Inferior parietal cortex (tissue), 1 donor: ENCODE results near the gene PIEZO2.
"Not testable (repeated sequence)": the region's sequence is repeated elsewhere in the genome, so short reads cannot be mapped to it uniquely, and the experiment has no call there.

ENCODE experiments used
- DNase-seq: peaks from one replicate; pipeline ENCODE4 v3.0.0-alpha.2; 2016; ENCODE audit errors: extremely low spot score

Gene PIEZO2

GRCh38 chr18:11149441-11150270 lies at the start of gene PIEZO2:
TSS of gene PIEZO2 (minus strand) at chr18:11149569. CDS start at chr18:11148588, 981 bp downstream.
- peak; percentile 66 for DNase-seq

- no peak for DNase-seq
Observed at GRCh38 chr18:11183637-11184036, 34.3 kb upstream of the PIEZO2 start.

DNA sequence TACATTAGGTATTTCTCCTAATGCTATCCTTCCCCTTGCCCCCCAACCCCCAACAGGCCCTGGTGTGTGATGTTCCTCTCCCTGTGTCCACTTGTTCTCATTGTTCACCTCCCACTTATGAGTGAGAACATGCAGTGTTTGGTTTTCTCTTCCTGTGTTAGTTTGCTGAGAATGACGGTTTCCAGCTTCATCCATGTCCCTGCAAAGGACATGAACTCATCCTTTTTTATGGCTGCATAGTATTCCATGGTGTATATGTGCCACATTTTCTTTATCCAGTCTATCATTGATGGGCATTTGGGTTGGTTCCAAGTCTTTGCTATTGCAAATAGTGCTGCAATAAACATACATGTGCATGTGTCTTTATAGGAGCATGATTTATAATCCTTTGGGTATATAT lies 32.3 kb upstream of the PIEZO2 start:
- DNase-seq = not testable (repeated sequence)

- no peak for DNase-seq
Observed at GRCh38 chr18:11179959-11180519, 30.7 kb upstream of the PIEZO2 start.

DNA sequence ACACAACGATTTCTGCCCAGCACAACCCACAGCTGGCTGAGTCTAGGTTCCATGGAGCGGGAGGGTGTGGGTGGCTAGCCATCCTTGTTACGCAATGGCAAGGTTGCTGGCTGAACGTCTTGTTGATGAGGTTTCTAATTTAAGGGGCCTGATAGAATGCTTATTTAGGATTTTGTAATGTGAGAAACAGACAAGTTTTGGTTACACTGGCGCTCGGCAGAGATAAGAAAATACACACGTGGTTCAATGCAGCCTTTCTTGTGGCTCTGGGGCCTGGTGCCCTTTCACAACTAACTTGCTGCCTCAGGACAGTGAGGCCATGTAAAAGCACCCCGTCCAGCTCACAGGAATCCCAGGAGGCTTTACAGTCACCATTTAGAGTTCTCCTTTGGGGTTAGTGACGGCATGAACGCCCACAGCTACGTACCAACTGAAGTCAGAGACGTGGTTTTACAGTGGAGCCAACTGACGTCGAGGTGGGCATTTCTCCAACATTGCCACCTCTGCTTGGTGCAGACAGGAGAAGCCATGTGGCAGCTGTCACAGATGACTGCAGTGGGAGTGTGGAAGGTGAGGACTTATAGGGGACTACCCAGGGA lies 29.7 kb upstream of the PIEZO2 start:
- DNase-seq = no peak

DNA sequence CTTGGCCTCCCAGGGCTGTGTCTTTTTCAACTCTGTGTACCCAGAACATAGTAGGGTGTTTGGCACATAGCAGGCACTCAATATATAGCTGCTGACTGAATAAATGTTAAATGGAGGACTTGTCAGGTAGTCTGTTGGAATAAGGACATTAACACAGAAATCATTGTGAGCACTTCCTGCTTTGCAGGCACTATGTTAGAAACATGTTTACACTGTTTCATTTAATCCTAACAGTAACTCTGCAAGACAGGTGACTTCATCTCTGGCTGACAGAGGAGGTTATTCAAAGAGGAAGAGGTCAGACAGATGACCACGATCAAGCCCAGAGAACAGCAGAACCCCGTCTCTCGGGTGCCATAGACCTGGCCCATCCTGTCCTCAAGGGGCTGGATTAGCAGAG lies 28.0 kb upstream of the PIEZO2 start:
- no peak for DNase-seq

- DNase-seq = no peak
Observed at GRCh38 chr18:11176481-11176881, 27.1 kb upstream of the PIEZO2 start.

DNA sequence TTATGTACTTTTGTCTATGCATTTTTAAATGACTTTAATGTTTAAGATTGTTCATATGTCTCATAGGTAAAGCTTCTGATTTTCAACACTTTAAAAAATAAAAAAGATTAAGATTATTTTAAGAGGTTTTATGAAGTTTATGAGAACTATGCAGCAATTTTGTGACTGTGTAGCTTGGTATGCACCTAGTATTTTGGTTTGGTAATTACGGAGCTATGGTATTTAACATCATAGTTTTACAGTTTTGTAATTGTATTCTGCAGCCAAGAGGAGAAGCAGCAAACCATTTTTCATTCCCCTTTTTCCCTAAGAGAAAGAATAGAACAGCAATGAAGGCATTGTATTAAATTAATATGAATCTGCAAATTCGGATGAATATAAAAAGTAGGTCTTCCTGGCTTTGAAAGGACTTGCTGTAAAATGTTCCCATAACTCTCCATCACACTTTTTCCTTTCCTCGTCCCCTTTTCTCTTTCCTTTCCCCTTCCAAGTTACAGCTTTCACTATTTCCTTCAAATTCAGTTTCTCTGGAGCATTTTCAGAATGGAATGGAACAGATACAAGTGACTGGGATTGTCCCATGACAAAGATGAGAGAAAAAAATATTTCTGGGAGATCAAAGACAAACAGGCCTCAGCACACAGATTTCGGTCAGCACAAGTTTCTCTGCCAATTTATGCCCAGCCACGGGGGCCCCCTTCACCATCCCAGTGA lies 26.1 kb upstream of the PIEZO2 start:
- DNase-seq = no peak

DNA sequence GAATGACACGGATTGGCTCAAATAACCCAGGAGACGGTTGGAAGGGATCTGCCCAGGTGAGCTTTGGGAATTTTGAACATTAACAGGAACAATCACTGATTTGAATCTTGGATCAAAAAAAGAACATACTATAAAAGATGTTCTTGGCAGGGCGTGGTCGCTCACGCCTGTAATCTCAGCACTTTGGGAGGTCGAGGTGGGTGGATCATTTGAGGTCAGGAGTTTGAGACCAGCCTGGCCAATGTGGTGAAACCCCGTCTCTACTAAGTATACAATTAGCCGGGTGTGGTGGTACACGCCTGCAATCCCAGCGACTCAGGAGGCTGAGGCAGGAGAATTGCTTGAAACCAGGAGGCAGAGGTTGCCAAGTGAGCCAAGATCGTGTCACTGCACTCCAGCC lies 24.8 kb upstream of the PIEZO2 start:
- not testable (repeated sequence) for DNase-seq

DNA sequence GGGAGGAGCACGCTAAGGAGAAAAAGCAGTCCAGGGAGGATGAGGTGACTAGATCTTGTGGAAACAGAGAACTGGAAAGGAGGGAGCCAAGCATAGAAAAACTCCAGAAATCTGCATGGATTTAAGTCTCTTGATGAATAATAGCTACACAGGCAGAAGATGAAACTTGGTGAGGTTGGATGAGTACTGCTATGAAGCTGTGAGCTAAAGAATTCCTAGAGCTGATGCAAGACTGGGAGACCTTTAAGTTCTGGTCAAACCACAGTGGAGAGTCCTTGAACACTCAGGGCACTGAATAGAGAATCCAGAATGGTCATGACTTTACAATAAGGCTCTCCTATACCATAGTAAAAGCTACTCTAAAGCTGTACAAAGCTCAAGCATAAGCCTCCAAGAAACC lies 18.4 kb upstream of the PIEZO2 start:
- DNase-seq = no peak

GRCh38 chr18:11165952-11166351 lies 16.6 kb upstream of the PIEZO2 start:
- DNase-seq = no peak

DNA sequence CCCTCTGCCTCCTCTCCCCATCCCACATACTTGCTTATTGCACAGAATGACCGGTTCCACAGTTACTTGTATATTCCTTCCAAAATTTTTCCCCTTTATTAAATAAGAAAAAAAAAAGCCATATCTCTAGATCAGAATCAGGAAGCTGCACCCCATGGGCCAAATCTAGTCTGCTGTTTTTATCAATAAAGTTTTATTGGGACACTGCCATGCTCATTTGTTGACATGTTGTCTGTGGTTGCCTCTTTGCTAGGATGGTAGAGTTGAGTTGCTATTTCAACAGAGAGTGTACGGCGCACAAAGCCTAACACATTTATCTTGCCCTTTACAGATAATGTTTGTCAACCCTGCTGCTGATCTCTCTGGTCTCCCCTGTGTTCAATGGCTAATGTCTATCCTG lies 15.8 kb upstream of the PIEZO2 start:
- no peak for DNase-seq

GRCh38 chr18:11163665-11164064 lies 14.3 kb upstream of the PIEZO2 start:
- no peak for DNase-seq

DNA sequence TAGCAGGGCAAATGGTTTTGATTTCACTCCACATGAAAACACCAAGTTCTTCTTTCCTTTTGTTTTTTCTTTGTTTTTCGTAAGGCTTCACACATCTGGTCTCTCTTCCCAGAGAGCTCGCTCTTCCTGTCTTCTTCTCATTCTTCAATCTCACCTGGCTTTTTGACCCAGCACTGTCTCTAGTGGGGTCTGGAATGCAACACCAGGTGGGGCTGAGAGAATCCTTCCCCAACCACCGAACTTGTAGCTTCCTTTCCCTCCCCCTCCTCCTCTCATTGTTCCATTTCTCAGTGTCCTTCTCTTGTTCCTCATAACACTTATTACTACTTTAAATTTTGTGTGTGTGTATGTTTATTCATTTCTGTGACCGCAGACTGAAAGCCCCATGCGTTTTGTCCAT lies 13.5 kb upstream of the PIEZO2 start:
- no peak for DNase-seq

DNA sequence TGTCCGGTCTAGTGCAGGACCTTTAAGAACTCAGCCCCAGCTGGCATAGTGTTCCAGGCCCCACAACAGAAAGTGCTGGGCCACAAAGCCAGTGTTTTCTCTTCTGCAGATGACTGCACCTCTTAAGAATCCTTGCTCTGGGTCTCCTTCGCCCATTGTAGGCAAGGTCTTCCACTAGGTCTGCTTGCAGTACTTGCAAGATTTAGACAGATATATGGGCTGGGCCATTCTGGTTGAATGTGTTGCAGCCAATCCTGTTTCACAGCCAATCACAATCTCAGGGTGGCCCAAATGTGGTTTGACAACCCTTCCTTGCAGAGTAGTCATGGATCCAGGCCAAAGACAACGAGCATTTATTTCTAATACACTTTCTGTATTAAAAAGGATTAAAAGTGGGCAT lies 13.1 kb upstream of the PIEZO2 start:
- DNase-seq = no peak

DNA sequence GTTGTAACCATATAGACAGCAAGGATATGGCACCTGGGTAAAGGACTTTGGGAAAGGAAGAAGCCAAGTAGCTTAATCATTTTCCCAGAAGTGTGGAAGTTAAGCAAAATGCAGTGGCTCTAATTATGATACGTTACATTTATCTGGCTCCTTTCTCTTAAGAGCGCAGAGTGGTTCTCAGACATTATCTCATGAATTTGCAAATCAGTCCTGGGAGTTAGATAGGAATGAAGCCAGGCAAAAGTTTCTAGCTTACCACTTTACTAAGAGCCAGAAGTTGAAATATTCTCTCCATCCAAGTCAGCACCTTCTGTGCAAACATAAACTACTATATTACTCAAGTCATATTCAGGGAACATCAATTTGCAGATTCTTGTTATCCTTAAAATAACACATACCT lies 10.9 kb upstream of the PIEZO2 start:
- DNase-seq = no peak

DNA sequence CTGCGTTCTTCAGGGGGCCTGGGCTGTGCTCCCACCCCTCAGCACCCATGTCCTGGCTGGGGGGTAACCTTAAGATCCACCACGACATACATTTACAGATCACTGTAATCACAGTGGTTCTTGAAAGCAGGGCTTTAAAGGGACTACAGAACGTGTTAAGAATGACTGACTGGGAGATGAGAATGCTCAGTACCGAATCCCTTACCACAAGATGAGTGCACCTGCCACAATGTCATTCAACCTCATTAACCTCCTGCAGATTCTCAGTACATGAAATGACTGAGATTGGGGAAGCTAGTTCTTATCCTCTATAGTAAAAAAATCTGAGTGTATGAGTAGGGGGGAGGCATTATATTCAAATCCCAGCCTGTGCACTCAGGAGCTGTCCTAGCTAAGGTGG lies 10.5 kb upstream of the PIEZO2 start:
- no peak for DNase-seq

DNA sequence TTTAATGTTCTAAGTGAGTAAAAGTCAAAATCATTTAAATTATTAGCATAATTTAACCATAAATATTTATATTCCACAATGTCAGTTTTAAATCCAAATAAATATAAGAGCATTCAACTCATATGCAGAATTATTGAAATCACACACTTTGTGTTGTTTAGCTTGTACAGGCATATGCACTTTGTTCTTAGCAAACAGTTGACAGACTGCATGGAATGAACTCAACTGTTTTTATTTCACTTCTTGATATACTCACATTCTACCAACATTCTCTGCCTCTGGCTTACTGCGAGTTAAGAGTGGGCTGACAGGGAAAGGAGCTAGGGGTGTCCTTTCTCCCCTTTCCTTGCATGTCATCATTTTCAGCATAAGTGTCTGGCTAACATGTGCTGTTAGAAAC lies 7.6 kb upstream of the PIEZO2 start:
- no peak for DNase-seq

GRCh38 chr18:11155034-11155759 lies 5.8 kb upstream of the PIEZO2 start:
- no peak for DNase-seq

DNA sequence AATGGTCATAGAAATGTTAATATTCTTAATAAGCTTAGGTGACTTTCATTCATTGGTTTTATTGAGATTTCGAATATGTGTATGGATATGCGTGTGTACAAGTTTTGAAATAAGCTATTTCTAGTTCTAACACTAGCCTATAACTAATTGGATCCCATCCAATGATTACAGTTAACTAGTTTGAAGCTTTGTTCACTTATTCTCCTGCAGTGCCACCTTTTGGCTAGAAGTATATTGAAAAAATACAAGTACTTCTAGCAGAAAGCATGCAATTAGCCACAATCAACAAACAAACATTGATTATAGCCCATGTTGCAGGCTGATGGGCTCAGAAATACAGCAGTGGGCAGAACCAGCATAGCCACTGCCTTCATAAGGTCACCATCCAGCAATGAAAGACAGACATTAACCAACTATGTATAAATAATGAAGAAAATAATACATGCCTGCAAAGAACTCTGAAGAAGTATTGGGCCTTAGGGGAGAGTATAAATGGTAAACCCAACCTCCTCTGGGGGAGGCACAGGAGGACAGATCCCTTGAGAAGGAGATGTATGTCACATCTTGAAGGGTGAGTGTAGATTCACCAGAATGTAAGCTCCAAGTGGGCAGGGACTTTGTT lies 5.1 kb upstream of the PIEZO2 start:
- peak; percentile 73 for DNase-seq

DNA sequence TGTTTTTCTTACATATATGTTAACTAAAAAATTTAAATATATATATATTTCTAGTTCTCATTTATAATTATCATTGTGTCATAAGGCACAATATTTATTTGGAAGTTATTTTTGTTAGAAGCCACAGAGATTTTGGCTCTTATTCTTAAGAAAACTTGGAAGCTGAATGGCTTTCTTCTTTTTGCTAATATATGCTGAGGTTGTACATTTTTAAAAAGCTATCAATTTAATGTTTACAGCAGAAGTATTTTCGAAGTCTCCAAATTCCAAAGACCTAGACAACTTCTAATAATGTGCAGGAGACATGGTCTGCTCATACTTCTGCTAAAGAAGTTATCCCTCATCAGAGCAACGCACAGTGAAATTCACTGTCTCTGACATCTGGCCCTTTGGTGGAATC lies 3.7 kb upstream of the PIEZO2 start:
- no peak for DNase-seq

DNA sequence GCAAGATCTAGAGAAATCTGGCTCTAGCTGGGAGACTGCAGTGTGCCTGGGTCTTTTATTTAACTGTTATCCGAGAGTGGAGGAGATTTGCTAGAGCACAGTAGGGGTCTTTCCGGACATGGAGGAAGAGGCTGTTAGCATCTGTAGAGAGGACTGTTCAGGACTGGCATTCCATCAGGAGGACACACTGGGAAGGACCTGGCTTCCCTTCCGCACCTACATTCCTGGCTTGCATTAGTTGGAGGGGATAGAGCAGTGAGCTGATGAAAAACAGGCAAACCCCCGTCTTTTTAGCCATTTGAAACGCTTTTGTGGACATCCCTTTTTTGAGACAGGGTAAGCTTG lies 874 bp upstream of the PIEZO2 start:
- DNase-seq = no peak
